GM23338 (cell line): ENCODE measurements around the gene SLC10A3. TPM values are rescaled to one million over a fixed set of nuclear protein-coding genes. Genes with fewer than 3 reads are reported as not detected.

Experiments
- ATAC-seq: fragments of 200-7000 bp; cut with Tn5 transposase; 3 replicates; pipeline ENCODE4 v1.9.1; 2020
- DNase-seq: peaks from one replicate; pipeline ENCODE4 v3.0.0-alpha.2; 2015; ENCODE audit warnings: low spot score
- H2AFZ ChIP-seq: fragments of 200-600 bp; sonication (generic); 2 replicates; pipeline ENCODE4 v1.8.0; 2016; ENCODE audit warnings: antibody characterized with exemption, mild to moderate bottlenecking, moderate library complexity
- H3F3A ChIP-seq: fragments of 200-600 bp; sonication (generic); replicated peaks from 2 replicates; pipeline ENCODE4 v1.8.0; 2017; ENCODE audit warnings: antibody characterized with exemption, mixed run types, low read depth
- H3K27ac ChIP-seq: fragments of 200-600 bp; sonication (generic); 2 replicates; pipeline ENCODE4 v1.6.1; 2016; ENCODE audit warnings: low read depth
- H3K27me3 ChIP-seq: fragments of 200-600 bp; sonication (generic); 2 replicates; pipeline ENCODE4 v1.8.0; 2016; ENCODE audit warnings: mild to moderate bottlenecking, mixed run types, moderate library complexity; ENCODE audit not compliant: insufficient read depth
- H3K36me3 ChIP-seq: fragments of 200-600 bp; sonication (generic); 2 replicates; pipeline ENCODE4 v1.8.0; 2016; ENCODE audit warnings: mild to moderate bottlenecking; ENCODE audit not compliant: insufficient read depth
- H3K4me1 ChIP-seq: fragments of 200-600 bp; sonication (generic); 2 replicates; pipeline ENCODE4 v1.8.0; 2016; ENCODE audit warnings: mild to moderate bottlenecking, moderate library complexity; ENCODE audit not compliant: insufficient read depth
- H3K4me2 ChIP-seq: fragments of 200-600 bp; sonication (generic); 2 replicates; pipeline ENCODE4 v1.7.1; 2017; ENCODE audit warnings: mixed run types
- H3K4me3 ChIP-seq: fragments of 200-600 bp; sonication (generic); 2 replicates; pipeline ENCODE4 v1.6.1; 2016; ENCODE audit warnings: mixed run types
- H3K79me2 ChIP-seq: fragments of 200-600 bp; sonication (generic); replicated peaks from 2 replicates; pipeline ENCODE4 v1.8.0; 2017; ENCODE audit warnings: mild to moderate bottlenecking; ENCODE audit not compliant: insufficient read depth
- H3K9me2 ChIP-seq: fragments of 200-600 bp; sonication (generic); 2 replicates; pipeline ENCODE4 v1.8.0; 2017; ENCODE audit not compliant: insufficient read depth
- H4K20me1 ChIP-seq: fragments of 200-600 bp; sonication (generic); replicated peaks from 2 replicates; pipeline ENCODE4 v1.8.0; 2017; ENCODE audit warnings: mild to moderate bottlenecking; ENCODE audit not compliant: insufficient read depth
- H3K27ac Mint-ChIP-seq: 2 replicates; pipeline ENCODE4 v1.8.0; 2020; ENCODE audit warnings: inconsistent platforms, mild to moderate bottlenecking, moderate library complexity, mixed read lengths
- H3K27me3 Mint-ChIP-seq: 3 replicates; pipeline ENCODE4 v1.8.0; 2022; ENCODE audit warnings: low read depth, mild to moderate bottlenecking, moderate library complexity, mixed read lengths, inconsistent platforms; ENCODE audit not compliant: insufficient read depth, poor library complexity
- H3K36me3 Mint-ChIP-seq: 3 replicates; pipeline ENCODE4 v1.8.0; 2021; ENCODE audit warnings: low read depth, mild to moderate bottlenecking, inconsistent platforms, moderate library complexity, mixed read lengths
- H3K4me1 Mint-ChIP-seq: 3 replicates; pipeline ENCODE4 v1.8.0; 2020; ENCODE audit warnings: mild to moderate bottlenecking, inconsistent platforms, mixed read lengths
- H3K4me3 Mint-ChIP-seq: 3 replicates; pipeline ENCODE4 v1.8.0; 2021; ENCODE audit warnings: moderate library complexity, mild to moderate bottlenecking, inconsistent platforms, mixed read lengths
- H3K9me3 Mint-ChIP-seq: 3 replicates; pipeline ENCODE4 v1.8.0; 2020; ENCODE audit warnings: moderate library complexity, mild to moderate bottlenecking, inconsistent platforms, mixed read lengths
- CTCF ChIP-seq, 2 experiments: fragments of 200-600 bp in 1 of 2; sonication (generic) in 1 of 2; conservative IDR thresholded peaks; 2 replicates each; pipeline versions ENCODE4 v1.5.1 to v1.6.1; 2016 to 2017; ENCODE audit warnings: antibody characterized with exemption in 2 of 2, low read depth in 2 of 2, mild to moderate bottlenecking in 2 of 2, moderate library complexity in 1 of 2
- ETS1 ChIP-seq: IDR thresholded peaks from 2 replicates; pipeline ENCODE4 v1.6.1; 2016; ENCODE audit warnings: antibody characterized with exemption
- NANOG ChIP-seq: IDR thresholded peaks from 2 replicates; pipeline ENCODE4 v1.6.1; 2016; ENCODE audit warnings: antibody characterized with exemption, borderline replicate concordance
- STAT1 ChIP-seq: IDR thresholded peaks from one replicate; pipeline ENCODE4 v1.6.1; 2016; ENCODE audit warnings: antibody characterized with exemption; ENCODE audit not compliant: unreplicated experiment
- ZNF114 ChIP-seq: fragments of 250-450 bp; sonication (Bioruptor Pico); IDR thresholded peaks from 2 replicates; pipeline ENCODE4 v1.5.0; 2020; ENCODE audit warnings: mild to moderate bottlenecking, moderate library complexity
- ZNF462 ChIP-seq: fragments of 250-450 bp; sonication (Bioruptor Pico); IDR thresholded peaks from 2 replicates; pipeline ENCODE4 v1.5.0; 2020; ENCODE audit warnings: mild to moderate bottlenecking, moderate library complexity
- polyA plus RNA-seq: library from polyadenylated mRNA; unstranded; fragments of >200 nt; fragmentation: Nextera tagmentation; extraction: Ambion mirVana; gene quantifications from 2 replicates; pipeline ENCODE4 v1.2.1, GENCODE V29; 2016
- total RNA-seq: library from RNA; depleted of rRNA; stranded (reverse); fragments of >200 nt; shearing (Covaris generic); gene quantifications from 2 replicates; pipeline ENCODE4 v1.2.3, GENCODE V29; 2014

Gene SLC10A3
- total and polyA plus RNA-seq, 2 experiments from 2014 or later: 7.6 to 17.6 TPM

- TF ChIP-seq ZNF462 (CRISPR knock-in tag) (no peak), ZNF114 (CRISPR knock-in tag) (no peak), STAT1 (no peak)
Measured at GRCh38 chrX:154512879-154513553, 22.6 kb upstream of the SLC10A3 start (continued).

GRCh38 chrX:154511761-154512160 lies 21.3 kb upstream of the SLC10A3 start:
- H3K36me3 ChIP-seq: no peaks in the 10 kb centered on the region
- ATAC-seq (no peak), DNase-seq (no peak)
- no peaks in the 10 kb centered on the region for H3K4me1 ChIP-seq
- no peaks in the 10 kb centered on the region for H3K27me3 ChIP-seq
- H4K20me1 ChIP-seq: no peaks in the 10 kb centered on the region
- no peak overlapping the region for H3K4me3 ChIP-seq
- peaks cover 11% of the 10 kb centered on the region; the same call in 2 of the 3 replicates for H3K36me3 Mint-ChIP-seq
- H3K79me2 ChIP-seq: no peaks in the 10 kb centered on the region
- H3K27me3 Mint-ChIP-seq: peaks cover 6% of the 10 kb centered on the region
- TF ChIP-seq ETS1: no peak
- no peak for TF ChIP-seq NANOG
- TF ChIP-seq CTCF (conservative IDR thresholded peaks at IDR 0.05; ENCODE audit: low read depth in 2 of 2): no peak
- TF ChIP-seq ZNF462 (CRISPR knock-in tag): no peak
- no peaks in the 10 kb centered on the region for H3K9me2 ChIP-seq
- no peaks in the 10 kb centered on the region for H3F3A ChIP-seq
- H3K4me2 ChIP-seq: no peak overlapping the region
- no peak overlapping the region for H3K27ac ChIP-seq
- H3K9me3 Mint-ChIP-seq: no peaks in the 10 kb centered on the region
- no peak overlapping the region for H3K27ac Mint-ChIP-seq
- H3K4me1 Mint-ChIP-seq: peaks cover 4% of the 10 kb centered on the region; the same call in 1 of the 3 replicates
- H3K4me3 Mint-ChIP-seq: no peak overlapping the region
- H2AFZ ChIP-seq: no peak overlapping the region
